Fibroblast of mammary gland (primary cell): ENCODE measurements around the gene NPY2R.

ENCODE experiments used
- DNase-seq: peaks from one replicate; pipeline ENCODE4 v3.0.0-alpha.2; 2010; ENCODE audit warnings: low read depth
- H3K4me3 ChIP-seq: 2 replicates; pipeline ENCODE4 v1.5.1; 2011; ENCODE audit warnings: low read depth, mild to moderate bottlenecking, low read length, moderate library complexity; ENCODE audit not compliant: control insufficient read depth
- CTCF ChIP-seq: conservative IDR thresholded peaks from 2 replicates; pipeline ENCODE4 v1.5.1; 2011; ENCODE audit warnings: low read depth, low read length, inconsistent platforms; ENCODE audit not compliant: control insufficient read depth, insufficient read depth

Gene NPY2R

GRCh38 chr4:155179216-155179615 is 29.2 kb upstream of the NPY2R start:
- TF ChIP-seq CTCF = no peak
- peak; percentile 77 for DNase-seq

GRCh38 chr4:155186972-155187371 is 21.5 kb upstream of the NPY2R start:
- H3K4me3 ChIP-seq = no peak overlapping the region
- DNase-seq = no peak
- no peak for TF ChIP-seq CTCF

More at GRCh38 chr4:155179216-155179615, 29.2 kb upstream of the NPY2R start:
- H3K4me3 ChIP-seq = no peak overlapping the region

GRCh38 chr4:155187989-155188388 is 20.4 kb upstream of the NPY2R start:
- DNase-seq = no peak
- TF ChIP-seq CTCF = no peak

GRCh38 chr4:155190099-155190498 is 18.3 kb upstream of the NPY2R start:
- no peak for DNase-seq
- H3K4me3 ChIP-seq = no peak overlapping the region
- no peak for TF ChIP-seq CTCF

More at GRCh38 chr4:155187989-155188388, 20.4 kb upstream of the NPY2R start:
- no peak overlapping the region for H3K4me3 ChIP-seq

- no peak overlapping the region for H3K4me3 ChIP-seq
- no peak for DNase-seq
- no peak for TF ChIP-seq CTCF
These were observed 10.7 kb upstream of the NPY2R start for GRCh38 chr4:155197757-155198156.

GRCh38 chr4:155207534-155208257 is 740 bp upstream of the NPY2R start:
- TF ChIP-seq CTCF = peak; percentile 50
- DNase-seq = peak; percentile 45
- H3K4me3 ChIP-seq = peak overlapping the region; percentile 47
